Activated CD4-positive, alpha-beta memory T cell treated with anti-CD3 and anti-CD28 coated beads for 36 hours (primary cell): ENCODE measurements around the gene FRY. TPM values are rescaled to one million over a fixed set of nuclear protein-coding genes. Genes with fewer than 3 reads are reported as not detected.
A peak's percentile ranks its signal among the peaks of the same experiment; 100 is the strongest.

ENCODE experiments used
- CTCF ChIA-PET: fragments of 350-600 bp; sonication (Branson Sonifier 250); formaldehyde crosslinking; loops from one replicate; lab custom pipeline; 2021; ENCODE audit warnings: antibody characterized with exemption, inconsistent platforms; lab: Charles Lee
- POLR2A ChIA-PET: fragments of 350-600 bp; sonication (Branson Sonifier 250); formaldehyde crosslinking; loops from one replicate; lab custom pipeline; 2021; ENCODE audit warnings: antibody characterized with exemption; lab: Charles Lee
- DNase-seq: peaks from one replicate; pipeline ENCODE4 v3.0.0-alpha.2; 2020
- H3K27ac Mint-ChIP-seq: one replicate; pipeline ENCODE4 v1.8.0; 2021; ENCODE audit warnings: mixed read lengths
- H3K27me3 Mint-ChIP-seq: one replicate; pipeline ENCODE4 v1.8.0; 2021; ENCODE audit warnings: mixed read lengths
- H3K36me3 Mint-ChIP-seq: one replicate; pipeline ENCODE4 v1.8.0; 2021; ENCODE audit warnings: mixed read lengths
- H3K4me1 Mint-ChIP-seq: one replicate; pipeline ENCODE4 v1.8.0; 2021; ENCODE audit warnings: low read depth, mixed read lengths
- H3K4me3 Mint-ChIP-seq: one replicate; pipeline ENCODE4 v1.8.0; 2021; ENCODE audit warnings: mild to moderate bottlenecking, mixed read lengths
- H3K9me3 Mint-ChIP-seq: one replicate; pipeline ENCODE4 v1.8.0; 2021; ENCODE audit warnings: mixed read lengths
- intact Hi-C: fragments of 100-400 bp; cut with micrococcal nuclease; formaldehyde crosslinking; loops from one replicate; pipeline ENCODE4 v1.15.1; 2023
- total RNA-seq, 2 experiments: library from RNA; stranded (reverse); gene quantifications; one replicate each; pipeline ENCODE4 v1.2.3, GENCODE V29; 2021

FRY gene
- total RNA-seq, 2 experiments from 2014 or later, result 4.4 to 5.3 TPM

- ChIA-PET CTCF (interaction anchor here (1.5 to 2.0 kb wide), 2 partner anchors 41 to 63 kb away, joined by 5 to 9 read pairs; no protein-coding TSS in a partner anchor), POLR2A (no interaction called here)
- peak; percentile 17 for DNase-seq
- peaks cover 15% of the 10 kb centered on the region for H3K4me1 Mint-ChIP-seq
- peaks cover 2% of the 10 kb centered on the region for H3K36me3 Mint-ChIP-seq
- H3K27me3 Mint-ChIP-seq, result no peaks in the 10 kb centered on the region
- intact Hi-C loops, result loop anchor here (1.0 to 10.0 kb wide), 5 partner anchors 42 to 400 kb away; no protein-coding TSS in a partner anchor
- H3K9me3 Mint-ChIP-seq, result no peaks in the 10 kb centered on the region
- H3K4me3 Mint-ChIP-seq, result no peak overlapping the region
- no peak overlapping the region for H3K27ac Mint-ChIP-seq
Measured at GRCh38 chr13:32310134-32310706, 278.6 kb downstream of the FRY start.

GRCh38 chr13:32311188-32311897 is 279.8 kb downstream of the FRY start:
- ChIA-PET CTCF (interaction anchor here (1.5 to 2.0 kb wide), 2 partner anchors 42 to 64 kb away, joined by 5 to 9 read pairs; no protein-coding TSS in a partner anchor), POLR2A (no interaction called here)
- Mint-ChIP-seq H3K4me1 (peaks cover 15% of the 10 kb centered on the region), H3K9me3 (no peaks in the 10 kb centered on the region), H3K27me3 (no peaks in the 10 kb centered on the region), H3K27ac (no peak overlapping the region), H3K4me3 (no peak overlapping the region), H3K36me3 (peaks cover 2% of the 10 kb centered on the region)
- no peak for DNase-seq
- intact Hi-C loops, result loop anchor here (5.0 to 10.0 kb wide), 2 partner anchors 294 to 333 kb away; no protein-coding TSS in a partner anchor

GRCh38 chr13:32314271-32315237 is 283.0 kb downstream of the FRY start:
- H3K4me1 Mint-ChIP-seq, result peaks cover 17% of the 10 kb centered on the region
- H3K4me3 Mint-ChIP-seq, result peak overlapping the region; percentile 95
- H3K36me3 Mint-ChIP-seq, result peaks cover 12% of the 10 kb centered on the region
- H3K27me3 Mint-ChIP-seq, result no peaks in the 10 kb centered on the region
- ChIA-PET POLR2A (interaction anchor here (1.0 to 2.6 kb wide), 12 partner anchors 14 to 1364 kb away, joined by 3 to 38 read pairs (median 4); partner anchors contain the start of genes N4BP2L1, N4BP2L2 and PDS5B), CTCF (interaction anchor here (0.7 to 3.1 kb wide), 9 partner anchors 18 to 404 kb away, joined by 3 to 13 read pairs (median 4); no protein-coding TSS in a partner anchor)
- DNase-seq, result peak; percentile 74
- H3K9me3 Mint-ChIP-seq, result no peaks in the 10 kb centered on the region
- peak overlapping the region; percentile 99 for H3K27ac Mint-ChIP-seq
- intact Hi-C loops, result loop anchor here (1.0 to 10.0 kb wide), 9 partner anchors 13 to 1229 kb away; partner anchors contain the start of genes N4BP2L1 and PDS5B

GRCh38 chr13:32315238-32316027 is 283.9 kb downstream of the FRY start, which contains the start of the genes BRCA2 and ZAR1L:
Gene BRCA2 (plus strand): TSS chr13:32315508. CDS start chr13:32316461, 953 bp downstream.
Gene ZAR1L (minus strand): TSS chr13:32315363. CDS start chr13:32311925, 3,438 bp downstream.
- intact Hi-C loops, result loop anchor here (1.0 to 10.0 kb wide), 9 partner anchors 14 to 1228 kb away; partner anchors contain the start of genes N4BP2L1, N4BP2L2 and PDS5B
- ChIA-PET CTCF (interaction anchor here (0.7 to 3.1 kb wide), 11 partner anchors 14 to 405 kb away, joined by 3 to 13 read pairs (median 4); no protein-coding TSS in a partner anchor), POLR2A (interaction anchor here (0.7 to 2.6 kb wide), 14 partner anchors 13 to 1364 kb away, joined by 3 to 38 read pairs (median 3); partner anchors contain the start of genes N4BP2L1, N4BP2L2 and PDS5B)
- peak within 1 kb of the TSS; percentile 99 for H3K27ac Mint-ChIP-seq
- H3K27me3 Mint-ChIP-seq, result no peaks in the 10 kb centered on the region
- H3K36me3 Mint-ChIP-seq, result peaks cover 14% of the 10 kb centered on the region
- peak; percentile 93 for DNase-seq
- no peaks in the 10 kb centered on the region for H3K9me3 Mint-ChIP-seq
- peak within 1 kb of the TSS; percentile 95 for H3K4me3 Mint-ChIP-seq
- peaks cover 13% of the 10 kb centered on the region for H3K4me1 Mint-ChIP-seq

GRCh38 chr13:32316028-32316339 is 284.4 kb downstream of the FRY start:
- intact Hi-C loops, result loop anchor here (1.0 to 10.0 kb wide), 3 partner anchors 91 to 329 kb away; partner anchors contain the start of gene N4BP2L2

GRCh38 chr13:32316501-32316900 is 284.9 kb downstream of the FRY start:
- Mint-ChIP-seq H3K4me1 (peaks cover 13% of the 10 kb centered on the region), H3K36me3 (peaks cover 15% of the 10 kb centered on the region), H3K9me3 (no peaks in the 10 kb centered on the region), H3K27me3 (no peaks in the 10 kb centered on the region), H3K27ac (peak overlapping the region; percentile 99), H3K4me3 (peak overlapping the region; percentile 95)
- CTCF ChIA-PET, result interaction anchor here (1.2 to 2.7 kb wide), 2 partner anchors 48 to 69 kb away, joined by 3 to 11 read pairs; no protein-coding TSS in a partner anchor
- POLR2A ChIA-PET, result interaction anchor here (2.2 to 2.6 kb wide), 3 partner anchors 16 to 221 kb away, joined by 11 to 38 read pairs (median 13); partner anchors contain the start of genes N4BP2L1 and N4BP2L2
- intact Hi-C loops, result loop anchor here (1.0 to 10.0 kb wide), 3 partner anchors 91 to 328 kb away; partner anchors contain the start of gene N4BP2L2
- DNase-seq, result no peak

More at GRCh38 chr13:32316028-32316339, 284.4 kb downstream of the FRY start:
- Mint-ChIP-seq H3K9me3 (no peaks in the 10 kb centered on the region), H3K27ac (peak overlapping the region; percentile 99), H3K36me3 (peaks cover 15% of the 10 kb centered on the region), H3K4me3 (peak overlapping the region; percentile 95), H3K27me3 (no peaks in the 10 kb centered on the region), H3K4me1 (peaks cover 13% of the 10 kb centered on the region)
- CTCF ChIA-PET, result interaction anchor here (0.9 to 3.1 kb wide), 8 partner anchors 14 to 265 kb away, joined by 3 to 13 read pairs (median 4); no protein-coding TSS in a partner anchor
- POLR2A ChIA-PET, result interaction anchor here (0.7 to 2.6 kb wide), 9 partner anchors 14 to 1363 kb away, joined by 3 to 38 read pairs (median 3); partner anchors contain the start of genes N4BP2L1, N4BP2L2 and PDS5B
- DNase-seq, result no peak

- Mint-ChIP-seq H3K9me3 (no peaks in the 10 kb centered on the region), H3K27me3 (no peaks in the 10 kb centered on the region), H3K36me3 (peaks cover 22% of the 10 kb centered on the region), H3K27ac (no peak overlapping the region), H3K4me1 (peaks cover 13% of the 10 kb centered on the region), H3K4me3 (no peak overlapping the region)
- no peak for DNase-seq
- ChIA-PET CTCF (interaction anchor here (0.8 to 1.2 kb wide), 2 partner anchors 15 to 50 kb away, joined by 3 read pairs; no protein-coding TSS in a partner anchor), POLR2A (no interaction called here)
- intact Hi-C loops, result loop anchor here (5.0 to 10.0 kb wide), 2 partner anchors 89 to 327 kb away; no protein-coding TSS in a partner anchor
Measured at GRCh38 chr13:32317716-32318465, 286.3 kb downstream of the FRY start.

GRCh38 chr13:32320528-32320927 is 289.0 kb downstream of the FRY start:
- Mint-ChIP-seq H3K27ac (no peak overlapping the region), H3K4me1 (peaks cover 6% of the 10 kb centered on the region), H3K27me3 (no peaks in the 10 kb centered on the region), H3K9me3 (no peaks in the 10 kb centered on the region), H3K36me3 (peaks cover 32% of the 10 kb centered on the region), H3K4me3 (no peak overlapping the region)
- intact Hi-C loops, result no loop called here
- ChIA-PET POLR2A (no interaction called here), CTCF (no interaction called here)
- DNase-seq, result no peak

GRCh38 chr13:32323912-32324311 is 292.3 kb downstream of the FRY start:
- ChIA-PET CTCF (interaction anchor here (0.6 kb wide), 2 partner anchors 17 to 346 kb away, joined by 3 read pairs; no protein-coding TSS in a partner anchor), POLR2A (no interaction called here)
- DNase-seq, result no peak
- Mint-ChIP-seq H3K36me3 (peaks cover 36% of the 10 kb centered on the region), H3K9me3 (no peaks in the 10 kb centered on the region), H3K4me3 (no peak overlapping the region), H3K27me3 (no peaks in the 10 kb centered on the region), H3K27ac (no peak overlapping the region), H3K4me1 (no peaks in the 10 kb centered on the region)
- intact Hi-C loops, result no loop called here
